ENCODE data around the gene MAP2K1.

The MAP2K1 gene

GRCh38 chr15:66401130-66402021, 14.7 kb downstream of the MAP2K1 start:
- H3K4me1 ChIP-seq: no peaks in the 10 kb centered on the region
- TF ChIP-seq CTCF (IDR thresholded peaks at IDR 0.05; ENCODE audit: low read depth, low read length): no peak
- H3K4me3 ChIP-seq (ENCODE audit: low read depth, low read length): no peak overlapping the region
- H3K9me3 ChIP-seq: no peaks in the 10 kb centered on the region
- H3K27me3 ChIP-seq: no peaks in the 10 kb centered on the region
- H3K36me3 ChIP-seq: peaks cover 2% of the 10 kb centered on the region
- DNase-seq: no peak

- no peak for TF ChIP-seq CTCF (IDR thresholded peaks at IDR 0.05; ENCODE audit: low read depth, low read length)
- Histone ChIP-seq H3K9me3 (no peaks in the 10 kb centered on the region), H3K4me1 (no peaks in the 10 kb centered on the region), H3K27me3 (no peaks in the 10 kb centered on the region), H3K36me3 (no peaks in the 10 kb centered on the region), H3K4me3 (ENCODE audit: low read depth, low read length) (no peak overlapping the region)
- DNase-seq: no peak
Observed at GRCh38 chr15:66402761-66403284, 16.1 kb downstream of the MAP2K1 start.

GRCh38 chr15:66403323-66403722, 16.6 kb downstream of the MAP2K1 start:
- Histone ChIP-seq H3K4me3 (ENCODE audit: low read depth, low read length) (no peak overlapping the region), H3K9me3 (no peaks in the 10 kb centered on the region), H3K4me1 (no peaks in the 10 kb centered on the region), H3K27me3 (no peaks in the 10 kb centered on the region), H3K36me3 (no peaks in the 10 kb centered on the region)
- no peak for DNase-seq
- no peak for TF ChIP-seq CTCF (IDR thresholded peaks at IDR 0.05; ENCODE audit: low read depth, low read length)

- TF ChIP-seq CTCF (IDR thresholded peaks at IDR 0.05; ENCODE audit: low read depth, low read length): no peak
- no peaks in the 10 kb centered on the region for H3K9me3 ChIP-seq
- no peaks in the 10 kb centered on the region for H3K36me3 ChIP-seq
- no peaks in the 10 kb centered on the region for H3K4me1 ChIP-seq
- DNase-seq: no peak
- no peak overlapping the region for H3K4me3 ChIP-seq (ENCODE audit: low read depth, low read length)
- no peaks in the 10 kb centered on the region for H3K27me3 ChIP-seq
Observed at GRCh38 chr15:66404122-66404521, 17.4 kb downstream of the MAP2K1 start.

- H3K4me3 ChIP-seq (ENCODE audit: low read depth, low read length): no peak overlapping the region
- H3K9me3 ChIP-seq: no peaks in the 10 kb centered on the region
- DNase-seq: no peak
- no peaks in the 10 kb centered on the region; the same call in 1 of the 2 replicates for H3K4me1 ChIP-seq
- no peaks in the 10 kb centered on the region for H3K27me3 ChIP-seq
- TF ChIP-seq CTCF (IDR thresholded peaks at IDR 0.05; ENCODE audit: low read depth, low read length): no peak
- H3K36me3 ChIP-seq: no peaks in the 10 kb centered on the region
Observed at GRCh38 chr15:66404532-66404931, 17.8 kb downstream of the MAP2K1 start.

- H3K4me3 ChIP-seq (ENCODE audit: low read depth, low read length): no peak overlapping the region
- H3K4me1 ChIP-seq: no peaks in the 10 kb centered on the region; the same call in 1 of the 2 replicates
- TF ChIP-seq CTCF (IDR thresholded peaks at IDR 0.05; ENCODE audit: low read depth, low read length): no peak
- no peaks in the 10 kb centered on the region for H3K36me3 ChIP-seq
- H3K9me3 ChIP-seq: no peaks in the 10 kb centered on the region
- H3K27me3 ChIP-seq: no peaks in the 10 kb centered on the region
- DNase-seq: no peak
Observed at GRCh38 chr15:66405007-66405406, 18.3 kb downstream of the MAP2K1 start.
